ENCODE measurements around the gene KIAA0513. TPM values are rescaled to one million over a fixed set of nuclear protein-coding genes. Genes with fewer than 3 reads are reported as not detected.

Gene KIAA0513
- total RNA-seq, 1 donor from 2014 or later, result 1.9 TPM

- H3K27me3 ChIP-seq (ENCODE audit: control insufficient read depth, insufficient read depth, low read length), result no peaks in the 10 kb centered on the region
- H3K36me3 ChIP-seq (ENCODE audit: control insufficient read depth, insufficient read depth, low read length), result no peaks in the 10 kb centered on the region
- H3K4me3 ChIP-seq (ENCODE audit: low read depth, low read length), result no peak overlapping the region
- no peak for DNase-seq (ENCODE audit: low read depth)
- no peak for TF ChIP-seq CTCF (IDR thresholded peaks at IDR 0.05; ENCODE audit: insufficient read depth, low read length, poor library complexity, severe bottlenecking)
These were observed 7.2 kb downstream of the KIAA0513 start for GRCh38 chr16:85034591-85035433.

GRCh38 chr16:85036236-85037049 is 8.8 kb downstream of the KIAA0513 start:
- no peaks in the 10 kb centered on the region for H3K27me3 ChIP-seq (ENCODE audit: control insufficient read depth, insufficient read depth, low read length)
- no peak for TF ChIP-seq CTCF (IDR thresholded peaks at IDR 0.05; ENCODE audit: insufficient read depth, low read length, poor library complexity, severe bottlenecking)
- no peak overlapping the region for H3K4me3 ChIP-seq (ENCODE audit: low read depth, low read length)
- H3K36me3 ChIP-seq (ENCODE audit: control insufficient read depth, insufficient read depth, low read length), result no peaks in the 10 kb centered on the region
- DNase-seq (ENCODE audit: low read depth), result no peak

GRCh38 chr16:85037050-85037410 is 9.4 kb downstream of the KIAA0513 start:
- DNase-seq (ENCODE audit: low read depth), result no peak
- Histone ChIP-seq H3K4me3 (ENCODE audit: low read depth, low read length) (no peak overlapping the region), H3K27me3 (ENCODE audit: control insufficient read depth, insufficient read depth, low read length) (no peaks in the 10 kb centered on the region), H3K36me3 (ENCODE audit: control insufficient read depth, insufficient read depth, low read length) (no peaks in the 10 kb centered on the region)
- TF ChIP-seq CTCF (IDR thresholded peaks at IDR 0.05; ENCODE audit: insufficient read depth, low read length, poor library complexity, severe bottlenecking), result no peak

- Histone ChIP-seq H3K4me3 (ENCODE audit: low read depth, low read length) (no peak overlapping the region), H3K27me3 (ENCODE audit: control insufficient read depth, insufficient read depth, low read length) (no peaks in the 10 kb centered on the region), H3K36me3 (ENCODE audit: control insufficient read depth, insufficient read depth, low read length) (no peaks in the 10 kb centered on the region)
- DNase-seq (ENCODE audit: low read depth), result no peak
- TF ChIP-seq CTCF (IDR thresholded peaks at IDR 0.05; ENCODE audit: insufficient read depth, low read length, poor library complexity, severe bottlenecking), result no peak
These were observed 10.1 kb downstream of the KIAA0513 start for GRCh38 chr16:85037721-85038120.

GRCh38 chr16:85040685-85041084 is 13.1 kb downstream of the KIAA0513 start:
- Histone ChIP-seq H3K36me3 (ENCODE audit: control insufficient read depth, insufficient read depth, low read length) (no peaks in the 10 kb centered on the region), H3K27me3 (ENCODE audit: control insufficient read depth, insufficient read depth, low read length) (no peaks in the 10 kb centered on the region), H3K4me3 (ENCODE audit: low read depth, low read length) (no peak overlapping the region)
- DNase-seq (ENCODE audit: low read depth), result no peak
- TF ChIP-seq CTCF (IDR thresholded peaks at IDR 0.05; ENCODE audit: insufficient read depth, low read length, poor library complexity, severe bottlenecking), result no peak

Data from kidney epithelial cell (primary cell).